Ishikawa (cell line): ENCODE measurements around the gene SUN3.
A peak's percentile ranks its signal among the peaks of the same experiment; 100 is the strongest.

ENCODE experiments used
- CEBPB ChIP-seq: IDR thresholded peaks from 2 replicates; pipeline ENCODE4 v1.6.1; 2012
- CREB1 ChIP-seq: IDR thresholded peaks from 2 replicates; pipeline ENCODE4 v1.6.1; 2012; ENCODE audit warnings: low read depth
- EGR1 ChIP-seq: IDR thresholded peaks from 2 replicates; pipeline ENCODE4 v1.6.1; 2012
- EP300 ChIP-seq: IDR thresholded peaks from 2 replicates; pipeline ENCODE4 v1.6.1; 2012; ENCODE audit warnings: borderline replicate concordance
- FOXM1 ChIP-seq: IDR thresholded peaks from 2 replicates; pipeline ENCODE4 v1.6.1; 2012; ENCODE audit warnings: low read depth, borderline replicate concordance
- NFIC ChIP-seq: IDR thresholded peaks from 2 replicates; pipeline ENCODE4 v1.6.1; 2012
- RAD21 ChIP-seq: IDR thresholded peaks from 2 replicates; pipeline ENCODE4 v1.6.1; 2012; ENCODE audit warnings: low read depth
- TAF1 ChIP-seq: IDR thresholded peaks from 2 replicates; pipeline ENCODE4 v1.6.1; 2012; ENCODE audit warnings: low read depth, mild to moderate bottlenecking
- TCF12 ChIP-seq: IDR thresholded peaks from 2 replicates; pipeline ENCODE4 v1.6.1; 2012; ENCODE audit warnings: low read depth
- TEAD4 ChIP-seq: IDR thresholded peaks from 2 replicates; pipeline ENCODE4 v1.6.1; 2012
- YY1 ChIP-seq: IDR thresholded peaks from 2 replicates; pipeline ENCODE4 v1.6.1; 2012; ENCODE audit warnings: low read depth
- ZBTB7A ChIP-seq: IDR thresholded peaks from 2 replicates; pipeline ENCODE4 v1.6.1; 2012; ENCODE audit warnings: low read depth
- TF ChIP-seq, protein P1 (sequence below): IDR thresholded peaks from 2 replicates; pipeline ENCODE4 v1.6.1; 2012
- TF ChIP-seq, protein P2 (sequence below): IDR thresholded peaks from 2 replicates; pipeline ENCODE4 v1.6.1; 2012; ENCODE audit warnings: low read depth, mild to moderate bottlenecking
- TF ChIP-seq, protein P3 (sequence below): IDR thresholded peaks from 2 replicates; pipeline ENCODE4 v1.6.1; 2012

SUN3 gene

DNA sequence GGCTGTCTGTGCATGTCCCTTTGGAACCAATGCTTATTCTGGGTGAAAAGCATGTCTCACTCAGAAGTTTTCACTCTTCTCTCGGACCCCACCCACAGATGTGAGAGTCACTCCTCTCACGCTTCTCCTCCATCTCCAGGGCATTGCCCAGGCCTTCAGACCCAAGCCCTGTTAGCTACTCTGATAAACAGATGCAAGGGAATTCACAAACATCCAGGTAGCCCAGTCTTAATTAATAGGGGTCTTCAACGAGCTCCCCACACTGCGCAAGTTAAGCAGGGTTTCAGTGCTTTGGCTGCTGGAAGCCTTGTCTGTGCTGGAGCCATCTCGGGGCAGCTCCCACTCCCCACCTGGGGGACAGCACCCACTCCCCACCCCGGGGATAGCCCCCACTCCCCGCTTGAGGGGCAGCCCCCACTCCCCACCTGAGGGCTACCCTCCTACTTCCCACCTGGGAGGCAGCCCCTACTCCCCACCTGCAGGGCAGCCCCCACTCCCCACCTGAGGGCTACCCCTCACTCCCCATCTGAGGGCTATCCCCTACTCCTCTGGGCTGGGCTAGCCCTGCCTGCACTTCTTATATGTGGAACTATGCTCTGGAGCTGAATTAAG lies 89.4 kb downstream of the SUN3 start:
- TF ChIP-seq NFIC (no peak), CREB1 (no peak), ZBTB7A (no peak), TAF1 (no peak), EP300 (no peak), TCF12 (no peak), RAD21 (no peak), YY1 (no peak), EGR1 (no peak), CEBPB (no peak), TEAD4 (no peak), FOXM1 (no peak)
- TF ChIP-seq, protein P1, sequence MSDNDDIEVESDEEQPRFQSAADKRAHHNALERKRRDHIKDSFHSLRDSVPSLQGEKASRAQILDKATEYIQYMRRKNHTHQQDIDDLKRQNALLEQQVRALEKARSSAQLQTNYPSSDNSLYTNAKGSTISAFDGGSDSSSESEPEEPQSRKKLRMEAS, result no peak
- TF ChIP-seq, protein P2, sequence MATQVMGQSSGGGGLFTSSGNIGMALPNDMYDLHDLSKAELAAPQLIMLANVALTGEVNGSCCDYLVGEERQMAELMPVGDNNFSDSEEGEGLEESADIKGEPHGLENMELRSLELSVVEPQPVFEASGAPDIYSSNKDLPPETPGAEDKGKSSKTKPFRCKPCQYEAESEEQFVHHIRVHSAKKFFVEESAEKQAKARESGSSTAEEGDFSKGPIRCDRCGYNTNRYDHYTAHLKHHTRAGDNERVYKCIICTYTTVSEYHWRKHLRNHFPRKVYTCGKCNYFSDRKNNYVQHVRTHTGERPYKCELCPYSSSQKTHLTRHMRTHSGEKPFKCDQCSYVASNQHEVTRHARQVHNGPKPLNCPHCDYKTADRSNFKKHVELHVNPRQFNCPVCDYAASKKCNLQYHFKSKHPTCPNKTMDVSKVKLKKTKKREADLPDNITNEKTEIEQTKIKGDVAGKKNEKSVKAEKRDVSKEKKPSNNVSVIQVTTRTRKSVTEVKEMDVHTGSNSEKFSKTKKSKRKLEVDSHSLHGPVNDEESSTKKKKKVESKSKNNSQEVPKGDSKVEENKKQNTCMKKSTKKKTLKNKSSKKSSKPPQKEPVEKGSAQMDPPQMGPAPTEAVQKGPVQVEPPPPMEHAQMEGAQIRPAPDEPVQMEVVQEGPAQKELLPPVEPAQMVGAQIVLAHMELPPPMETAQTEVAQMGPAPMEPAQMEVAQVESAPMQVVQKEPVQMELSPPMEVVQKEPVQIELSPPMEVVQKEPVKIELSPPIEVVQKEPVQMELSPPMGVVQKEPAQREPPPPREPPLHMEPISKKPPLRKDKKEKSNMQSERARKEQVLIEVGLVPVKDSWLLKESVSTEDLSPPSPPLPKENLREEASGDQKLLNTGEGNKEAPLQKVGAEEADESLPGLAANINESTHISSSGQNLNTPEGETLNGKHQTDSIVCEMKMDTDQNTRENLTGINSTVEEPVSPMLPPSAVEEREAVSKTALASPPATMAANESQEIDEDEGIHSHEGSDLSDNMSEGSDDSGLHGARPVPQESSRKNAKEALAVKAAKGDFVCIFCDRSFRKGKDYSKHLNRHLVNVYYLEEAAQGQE, result no peak
- TF ChIP-seq, protein P3, sequence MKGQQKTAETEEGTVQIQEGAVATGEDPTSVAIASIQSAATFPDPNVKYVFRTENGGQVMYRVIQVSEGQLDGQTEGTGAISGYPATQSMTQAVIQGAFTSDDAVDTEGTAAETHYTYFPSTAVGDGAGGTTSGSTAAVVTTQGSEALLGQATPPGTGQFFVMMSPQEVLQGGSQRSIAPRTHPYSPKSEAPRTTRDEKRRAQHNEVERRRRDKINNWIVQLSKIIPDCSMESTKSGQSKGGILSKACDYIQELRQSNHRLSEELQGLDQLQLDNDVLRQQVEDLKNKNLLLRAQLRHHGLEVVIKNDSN, result no peak

DNA sequence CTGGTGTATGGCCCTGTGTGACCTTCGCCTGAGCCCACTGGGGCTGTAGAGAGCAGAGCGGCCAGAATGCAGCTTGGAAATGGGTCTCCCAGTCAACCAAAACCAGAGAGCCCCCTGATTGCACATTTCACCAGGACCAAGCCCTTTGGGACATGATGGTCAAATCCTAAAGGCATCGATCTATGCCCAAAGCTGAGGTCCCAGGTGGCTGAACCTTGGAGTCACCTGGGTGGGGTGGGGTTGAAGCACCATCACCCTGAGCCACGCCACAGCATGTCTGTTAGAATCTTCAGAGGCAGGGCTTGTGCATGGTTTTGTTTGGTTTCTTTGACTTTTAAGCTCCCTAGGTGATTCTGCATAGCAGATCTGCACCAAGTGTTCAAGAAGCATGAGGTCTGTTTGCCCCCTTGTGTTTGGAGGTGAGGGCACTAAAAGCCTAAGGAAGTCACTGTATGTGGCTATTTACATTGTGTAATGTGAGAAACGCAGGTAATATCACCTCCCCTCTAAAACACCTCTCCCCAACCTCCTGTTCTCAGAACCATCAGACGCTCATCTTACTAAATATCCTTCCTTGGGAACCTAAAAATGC lies 90.2 kb downstream of the SUN3 start:
- TF ChIP-seq NFIC (no peak), TEAD4 (no peak), CREB1 (no peak), RAD21 (peak; percentile 42; the same call in 1 of the 2 replicates)
- TF ChIP-seq, protein P1, result no peak

GRCh38 chr7:47937711-47938573 lies 91.0 kb downstream of the SUN3 start:
- no peak for TF ChIP-seq YY1
- TF ChIP-seq, protein P2, result no peak
